HG03097 (cell line): ENCODE measurements around the gene PPP2R2D.
"Not testable (repeated sequence)": the region's sequence is repeated elsewhere in the genome, so short reads cannot be mapped to it uniquely, and the experiment has no call there.

ENCODE experiments used
- ATAC-seq: cut with Tn5 transposase; IDR thresholded peaks from one replicate; pipeline ENCODE4 v1.9.1; 2021; ENCODE audit not compliant: unreplicated experiment, low FRiP score

The PPP2R2D gene

DNA sequence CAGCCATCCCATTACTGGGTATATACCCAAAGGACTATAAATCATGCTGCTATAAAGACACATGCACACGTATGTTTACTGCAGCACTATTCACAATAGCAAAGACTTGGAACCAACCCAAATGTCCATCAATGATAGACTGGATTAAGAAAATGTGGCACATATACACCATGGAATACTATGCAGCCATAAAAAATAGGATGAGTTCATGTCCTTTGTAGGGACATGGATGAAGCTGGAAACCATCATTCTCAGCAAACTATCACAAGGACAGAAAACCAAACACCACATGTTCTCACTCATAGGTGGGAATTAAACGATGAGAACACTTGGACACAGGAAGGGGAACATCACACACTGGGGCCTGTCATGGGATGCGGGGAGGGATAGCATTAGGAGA is 87.0 kb downstream of the PPP2R2D start:
- not testable (repeated sequence) for ATAC-seq

GRCh38 chr10:131991726-131992125 is 90.9 kb downstream of the PPP2R2D start:
- no peak for ATAC-seq

DNA sequence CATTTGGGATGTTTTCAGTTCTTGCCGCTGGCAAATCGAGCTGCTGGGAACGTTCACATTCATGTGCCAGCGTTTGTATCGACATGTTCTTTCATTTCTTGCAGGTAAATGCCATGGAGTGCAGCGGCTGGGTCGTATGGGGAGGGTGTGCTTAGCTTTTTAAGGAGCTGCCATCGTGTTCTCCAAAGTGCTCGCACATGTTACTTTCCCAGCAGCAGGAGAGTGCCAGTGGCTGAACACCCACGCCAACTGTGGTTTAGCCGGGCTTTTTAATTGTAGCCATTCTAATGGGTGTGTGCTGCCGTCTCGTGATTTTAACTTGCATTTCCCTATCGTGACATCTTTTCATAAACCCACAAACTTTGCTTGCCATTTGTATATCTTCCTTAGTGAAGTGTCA is 92.5 kb downstream of the PPP2R2D start:
- ATAC-seq = no peak

DNA sequence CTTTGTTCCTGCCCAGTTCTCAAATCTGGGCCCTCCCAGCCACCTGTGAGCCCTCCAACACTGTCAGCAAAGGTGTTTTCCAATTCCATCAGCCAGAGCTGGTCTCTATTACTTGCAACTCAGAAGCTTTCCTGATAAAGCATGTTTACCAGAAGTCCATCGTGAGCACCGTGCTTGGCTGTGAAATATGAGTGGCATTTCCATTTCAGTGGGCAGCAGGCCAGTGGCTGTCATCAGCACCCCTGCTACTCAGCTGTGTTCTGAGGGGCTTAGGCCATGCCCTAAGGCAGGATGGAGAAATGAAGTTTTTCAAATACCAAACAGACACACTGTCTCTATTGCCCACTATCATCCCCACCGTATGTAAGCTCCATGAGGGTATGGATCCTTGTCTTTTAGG is 93.6 kb downstream of the PPP2R2D start:
- no peak for ATAC-seq

DNA sequence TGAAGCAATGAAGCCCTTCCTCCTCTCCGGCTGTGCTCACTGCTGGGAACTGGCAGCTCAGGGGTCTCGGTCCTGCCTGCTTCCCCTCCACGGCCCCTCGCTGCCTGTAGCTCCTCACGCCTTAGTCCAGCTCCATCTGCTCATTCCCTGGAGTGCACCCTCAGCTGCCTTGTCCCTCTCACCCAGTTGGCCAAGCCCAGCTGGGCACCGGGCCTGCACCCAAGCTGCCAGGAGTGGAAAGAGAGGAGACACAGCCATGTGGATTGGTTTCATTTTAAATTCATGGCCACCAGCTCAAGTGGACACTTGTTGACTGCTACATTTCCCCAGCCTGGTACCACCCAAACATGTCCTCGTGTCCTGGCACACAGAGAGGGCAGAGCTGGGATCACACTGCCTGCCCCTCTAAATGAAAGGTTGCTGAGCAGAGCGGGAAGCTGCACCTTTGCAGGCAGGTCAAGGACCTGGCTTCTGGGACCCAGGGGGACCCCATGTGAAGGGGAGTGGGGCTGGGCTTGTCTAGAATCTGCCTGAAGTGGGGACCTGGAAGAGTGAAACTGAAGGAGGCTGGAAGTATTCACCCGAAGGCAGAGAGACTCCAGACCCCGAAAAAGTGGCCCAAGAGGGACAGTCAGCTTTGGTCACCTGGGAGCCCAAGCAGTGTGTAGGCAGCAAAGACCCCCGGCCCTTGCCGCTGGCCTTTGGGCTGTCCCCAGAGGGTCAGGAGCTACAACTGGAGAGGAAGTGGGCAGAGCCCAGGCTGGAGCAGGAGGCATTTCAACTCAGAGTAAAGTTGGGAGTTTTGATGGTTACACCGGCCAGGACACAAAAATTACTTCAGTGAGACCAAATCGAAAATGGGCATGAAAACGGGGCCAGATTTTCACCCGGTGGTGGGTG is 95.9 kb downstream of the PPP2R2D start:
- no peak for ATAC-seq

- no peak for ATAC-seq
Measured at GRCh38 chr10:131997366-131998049, 96.7 kb downstream of the PPP2R2D start.

DNA sequence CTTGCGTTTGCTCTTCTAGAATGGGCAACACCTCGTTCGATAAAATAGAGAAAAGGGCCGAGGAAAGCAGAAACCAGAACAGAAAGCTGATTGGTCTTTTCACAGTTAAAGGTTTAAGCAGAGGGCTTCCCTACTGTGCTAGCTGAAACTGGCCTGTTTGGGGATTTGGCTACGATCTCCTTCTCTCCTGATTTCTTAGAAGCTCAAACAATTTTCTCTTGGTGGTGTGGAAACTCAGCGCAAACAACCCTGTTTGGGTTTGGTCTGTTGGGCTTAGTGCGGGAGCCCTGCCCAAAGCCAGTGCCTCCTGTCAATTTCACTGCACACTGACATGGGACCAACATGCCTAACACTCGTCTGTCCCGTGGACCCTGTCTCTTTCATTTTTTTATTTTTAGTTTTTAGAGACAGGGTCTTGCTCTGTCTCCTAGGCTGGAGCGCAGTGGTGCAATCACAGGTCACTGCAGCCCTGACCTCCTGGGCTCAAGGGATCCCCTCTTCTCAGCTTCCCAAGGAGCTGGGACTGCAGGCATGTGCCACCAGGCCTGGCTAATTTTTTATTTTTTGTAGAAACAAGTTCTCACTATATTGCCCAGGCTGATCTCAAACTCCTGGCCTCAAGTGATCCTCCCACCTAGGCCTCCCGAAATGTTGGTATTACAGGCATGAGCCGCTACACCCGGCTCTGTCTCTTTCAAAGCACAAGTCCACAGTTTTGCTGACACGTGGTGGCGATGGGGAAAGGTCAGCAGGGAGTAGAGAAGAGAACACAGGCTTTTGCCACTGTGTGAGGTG is 97.4 kb downstream of the PPP2R2D start:
- ATAC-seq = no peak

DNA sequence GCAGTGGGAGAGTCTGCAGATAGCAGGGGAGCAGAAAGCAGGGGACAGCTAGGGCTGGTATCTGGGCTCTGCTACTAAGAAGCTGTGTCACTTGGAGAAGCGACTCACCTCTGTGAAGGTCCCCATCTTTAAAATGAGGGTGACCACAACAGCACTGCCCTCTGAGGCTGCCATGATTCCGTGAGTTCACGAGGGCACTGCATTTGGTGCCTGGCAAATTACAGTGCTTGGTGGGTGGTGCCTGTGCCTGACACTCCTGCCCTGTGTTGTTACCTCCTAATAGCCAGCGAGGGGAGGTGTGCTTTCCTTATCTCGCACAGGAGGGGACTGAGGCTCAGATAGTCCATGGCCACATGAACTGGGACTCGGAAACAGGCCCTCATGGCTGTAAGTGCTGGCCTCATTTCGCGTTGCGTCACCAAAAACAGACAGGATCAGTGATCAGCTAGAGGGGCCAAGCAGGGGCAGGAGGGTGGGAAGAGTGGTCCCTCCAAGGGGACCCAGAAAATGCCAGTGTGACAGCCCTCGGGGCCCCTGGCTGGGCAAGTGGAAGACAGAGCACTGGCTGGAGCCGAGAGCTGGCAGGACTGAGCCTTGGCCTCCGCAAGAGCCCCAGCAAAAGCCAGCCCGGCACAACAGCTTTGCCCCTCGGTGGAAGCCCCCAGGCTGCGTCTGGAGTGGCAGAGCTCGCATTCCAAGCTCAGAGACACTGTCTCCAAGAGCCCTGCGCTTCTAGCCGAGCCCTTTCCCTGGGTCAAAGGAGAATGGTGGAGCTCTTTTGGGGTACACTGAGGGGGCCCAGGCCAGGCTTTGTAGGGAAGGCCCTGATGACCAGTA is 98.3 kb downstream of the PPP2R2D start:
- ATAC-seq = no peak

DNA sequence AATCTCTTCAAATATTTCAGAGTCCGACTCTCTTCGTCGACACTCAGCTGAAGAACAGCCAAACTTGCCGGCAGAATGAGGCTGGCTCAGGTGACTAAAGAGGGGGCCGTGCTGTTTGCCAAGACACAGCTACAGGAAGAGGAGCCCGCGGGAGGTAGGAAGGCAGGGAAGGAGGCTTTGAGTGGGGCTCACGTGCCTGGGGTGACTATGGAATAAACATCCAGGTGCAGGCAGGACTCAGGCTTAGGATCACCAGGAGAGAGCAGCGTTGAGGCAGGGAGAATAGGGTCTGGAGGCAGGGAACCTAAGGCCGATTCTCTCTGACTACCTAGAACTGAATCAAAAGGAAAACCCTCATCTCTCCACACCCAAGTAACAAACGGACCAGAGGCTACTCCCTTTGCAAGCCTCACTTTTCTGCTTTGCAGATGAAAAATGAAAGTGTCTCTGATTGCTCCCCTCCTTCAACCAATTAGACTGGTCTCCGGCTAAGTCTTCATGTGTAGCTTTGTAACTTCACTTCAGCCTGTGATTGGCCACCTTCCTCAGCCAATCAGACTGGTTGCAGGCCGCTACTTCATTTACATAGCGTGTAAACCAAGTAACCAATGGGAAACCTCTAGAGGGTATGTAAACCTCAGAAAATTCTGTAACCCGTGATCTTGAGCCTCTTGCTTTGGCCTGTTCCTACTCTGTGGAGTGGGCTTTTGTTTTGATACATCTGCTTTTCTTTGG is 100.6 kb downstream of the PPP2R2D start:
- no peak for ATAC-seq

DNA sequence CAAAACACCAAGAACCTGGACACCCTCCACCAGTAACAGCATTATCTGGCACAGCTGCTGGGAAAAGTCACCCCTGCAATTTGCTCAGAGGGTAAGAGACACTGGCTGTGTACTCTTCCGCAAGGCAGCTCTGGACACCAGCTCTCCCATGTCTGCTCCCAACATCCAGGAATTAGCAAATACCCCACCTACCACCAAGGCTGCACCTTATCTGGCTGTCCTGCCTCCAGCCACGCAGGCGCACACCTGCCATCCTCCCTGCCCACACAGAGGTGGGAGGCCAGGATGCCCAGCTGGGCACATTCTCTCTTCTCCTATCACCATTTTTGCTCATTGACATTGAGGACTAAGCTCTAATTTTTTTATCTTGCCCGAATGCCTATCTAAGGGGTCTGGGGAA is 101.2 kb downstream of the PPP2R2D start:
- ATAC-seq = no peak

- no peak for ATAC-seq
Measured at GRCh38 chr10:132003282-132003924, 102.6 kb downstream of the PPP2R2D start.

- ATAC-seq = no peak
Measured at GRCh38 chr10:132004052-132004451, 103.2 kb downstream of the PPP2R2D start.

DNA sequence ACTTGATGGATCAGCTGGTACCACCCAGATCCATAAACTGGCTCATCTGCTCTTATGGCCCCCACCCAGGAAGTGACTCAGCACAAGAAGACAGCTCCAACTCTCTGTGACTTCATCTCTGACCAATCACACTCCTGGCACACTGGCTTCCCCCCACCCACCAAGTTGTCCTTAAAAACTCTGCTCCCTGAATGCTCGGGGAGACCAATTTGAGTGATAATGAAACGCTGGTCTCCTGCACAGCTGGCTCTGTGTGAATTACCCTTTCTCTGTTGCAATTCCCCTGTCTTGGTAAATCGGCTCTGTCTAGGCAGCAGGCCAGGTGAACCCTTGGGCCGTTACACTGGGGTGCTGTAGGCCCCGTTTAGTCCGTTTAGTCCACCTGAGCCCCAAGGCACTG is 104.3 kb downstream of the PPP2R2D start:
- no peak for ATAC-seq

DNA sequence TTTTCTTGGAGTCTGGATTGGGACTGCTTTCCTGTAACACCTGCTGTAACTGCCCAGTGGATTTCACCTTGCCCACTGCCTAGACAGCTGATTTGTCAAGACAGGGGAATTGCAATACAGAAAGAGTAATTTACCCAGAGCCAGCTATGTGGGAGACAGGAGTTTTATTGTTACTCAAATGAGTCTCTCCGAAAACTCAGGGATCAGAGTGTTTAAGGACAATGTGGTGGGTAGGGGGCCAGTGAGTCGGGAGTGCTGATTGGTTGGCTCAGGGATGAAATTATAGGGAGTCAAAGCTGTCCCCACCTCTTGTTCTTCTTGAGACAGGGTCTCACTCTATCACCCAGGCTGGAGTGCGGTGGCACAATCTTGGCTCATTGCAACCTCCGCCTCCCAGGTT is 106.2 kb downstream of the PPP2R2D start:
- no peak for ATAC-seq

GRCh38 chr10:132007681-132008080 is 106.9 kb downstream of the PPP2R2D start:
- ATAC-seq = no peak
